H1 (cell line): ENCODE measurements around the gene CTSC. TPM values are rescaled to one million over a fixed set of nuclear protein-coding genes. Genes with fewer than 3 reads are reported as not detected.

Experiments
- GTF2F1 ChIP-seq: IDR thresholded peaks from 2 replicates; pipeline ENCODE4 v1.6.1; 2012; ENCODE audit warnings: low read depth, low read length, improper control_type of control experiment, borderline replicate concordance
- JUND ChIP-seq: IDR thresholded peaks from 2 replicates; pipeline ENCODE4 v1.6.1; 2011; ENCODE audit warnings: mild to moderate bottlenecking, improper control_type of control experiment, low read length
- polyA plus RNA-seq, 7 experiments: library from polyadenylated mRNA; depleted of rRNA in 3 of 7; stranded (reverse) in 5 of 7; unstranded in 2 of 7; fragments of >200 nt in 5 of 7; fragments of 200-250 nt in 2 of 7; gene quantifications; 1 replicate in 5 of 7; 2 replicates in 1 of 7; 4 replicates in 1 of 7; pipeline versions ENCODE4 v1.2.1 to v1.2.3, GENCODE V29; 2011 to 2013; ENCODE audit warnings: missing spikeins in 2 of 7, mixed read lengths in 2 of 7
- total RNA-seq: library from RNA; stranded (reverse); fragmentation: NEBNext Ultra II Directional; extraction: Animal tissue kit (Norgen Biotek cat#: 25700); gene quantifications from 2 replicates; pipeline ENCODE4 v1.2.1, GENCODE V29; 2021

Gene CTSC
- total and polyA plus RNA-seq, 2 of the 8 experiments (the other 6 are each of a cell fraction or from before 2014, with no cell fraction given) = 347 to 369 TPM

DNA sequence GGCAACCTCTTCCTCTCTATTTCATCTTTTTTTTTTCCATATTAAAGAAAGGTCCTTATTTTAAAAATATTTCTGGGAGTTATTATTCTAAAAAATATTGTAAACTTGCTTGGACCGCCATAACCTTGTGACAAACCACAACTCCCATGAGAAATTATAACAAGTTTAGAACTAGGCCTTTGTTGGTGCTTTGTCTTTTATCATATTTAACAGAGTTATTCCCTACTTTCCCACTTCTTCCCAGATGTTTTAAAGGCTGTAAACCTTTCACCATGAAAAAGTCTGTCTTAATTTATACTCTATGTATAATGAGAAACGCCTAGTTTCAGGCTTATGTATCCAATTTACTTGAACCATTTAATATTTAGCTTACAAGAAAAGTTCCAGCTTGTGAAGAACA lies 3.7 kb downstream of the CTSC start (continued):
- TF ChIP-seq GTF2F1 = no peak
- TF ChIP-seq JUND = no peak
